Subcutaneous abdominal adipose tissue (tissue), 5 donors: ENCODE data around the gene TMED1.

ENCODE experiments used
- H3K27ac ChIP-seq: one replicate; pipeline ENCODE4 v1.7.0; 2013; ENCODE audit warnings: low read depth, mild to moderate bottlenecking, inconsistent platforms, low read length, moderate library complexity
- H3K27me3 ChIP-seq, 5 donors: one replicate each; pipeline ENCODE4 v1.7.0; 2013; ENCODE audit warnings: low read length in 5 of 5, inconsistent platforms in 1 of 5; ENCODE audit not compliant: control insufficient read depth in 5 of 5, insufficient read depth in 4 of 5
- H3K36me3 ChIP-seq, 5 donors: one replicate each; pipeline ENCODE4 v1.7.0; 2013; ENCODE audit warnings: low read length in 5 of 5; ENCODE audit not compliant: control insufficient read depth in 5 of 5, insufficient read depth in 5 of 5
- H3K4me1 ChIP-seq, 5 donors: one replicate each; pipeline ENCODE4 v1.7.0; 2013; ENCODE audit warnings: low read length in 5 of 5, mild to moderate bottlenecking in 3 of 5, moderate library complexity in 1 of 5; ENCODE audit not compliant: control insufficient read depth in 5 of 5, insufficient read depth in 5 of 5
- H3K4me3 ChIP-seq, 5 donors: one replicate each; pipeline ENCODE4 v1.7.0; 2013; ENCODE audit warnings: low read length in 5 of 5, low read depth in 1 of 5
- H3K9ac ChIP-seq, 5 donors: one replicate each; pipeline ENCODE4 v1.7.0; 2013; ENCODE audit warnings: low read length in 5 of 5, mild to moderate bottlenecking in 4 of 5, moderate library complexity in 3 of 5
- H3K9me3 ChIP-seq, 5 donors: one replicate each; pipeline ENCODE4 v1.7.0; 2013; ENCODE audit warnings: low read length in 5 of 5; ENCODE audit not compliant: control insufficient read depth in 5 of 5
- donor health status: healthy.
- donor health status: healthy.
- donor health status: healthy.
- donor health status: healthy.
- donor health status: healthy.

The TMED1 gene

GRCh38 chr19:10812196-10812595, 23.8 kb downstream of the TMED1 start:
- peaks cover 0 to 2% (median 0%) of the 10 kb centered on the region in 5 donors for H3K9me3 ChIP-seq

GRCh38 chr19:10811391-10812111, 24.5 kb downstream of the TMED1 start:
- Histone ChIP-seq H3K36me3 (peaks cover 0 to 80% (median 59%) of the 10 kb centered on the region in 5 donors), H3K9me3 (peaks cover 0 to 2% (median 0%) of the 10 kb centered on the region in 5 donors), H3K4me3 (no peak overlapping the region), H3K4me1 (peaks cover 2 to 41% (median 30%) of the 10 kb centered on the region in 5 donors), H3K27me3 (no peaks in the 10 kb centered on the region), H3K27ac (no peak overlapping the region), H3K9ac (no peak overlapping the region)

More at GRCh38 chr19:10812196-10812595, 23.8 kb downstream of the TMED1 start:
- Histone ChIP-seq H3K4me3 (no peak overlapping the region), H3K27me3 (no peaks in the 10 kb centered on the region), H3K4me1 (peaks cover 2 to 48% (median 37%) of the 10 kb centered on the region in 5 donors), H3K36me3 (peaks cover 0 to 86% (median 60%) of the 10 kb centered on the region in 5 donors), H3K9ac (no peak overlapping the region), H3K27ac (peak overlapping the region; percentile 54)

- Histone ChIP-seq H3K36me3 (peaks cover 2 to 79% (median 61%) of the 10 kb centered on the region in 5 donors), H3K27ac (no peak overlapping the region)
Measured at GRCh38 chr19:10809651-10810285, 26.2 kb downstream of the TMED1 start.

GRCh38 chr19:10808937-10809649, 26.9 kb downstream of the TMED1 start:
- Histone ChIP-seq H3K27me3 (no peaks in the 10 kb centered on the region), H3K9ac (no peak overlapping the region), H3K4me3 (no peak overlapping the region), H3K27ac (no peak overlapping the region), H3K36me3 (peaks cover 3 to 80% (median 64%) of the 10 kb centered on the region in 5 donors), H3K4me1 (peaks cover 0 to 26% (median 11%) of the 10 kb centered on the region in 5 donors), H3K9me3 (no peaks in the 10 kb centered on the region)

More at GRCh38 chr19:10809651-10810285, 26.2 kb downstream of the TMED1 start:
- Histone ChIP-seq H3K4me1 (peaks cover 0 to 26% (median 13%) of the 10 kb centered on the region in 5 donors), H3K4me3 (no peak overlapping the region), H3K27me3 (no peaks in the 10 kb centered on the region), H3K9me3 (no peaks in the 10 kb centered on the region), H3K9ac (no peak overlapping the region)

- H3K27ac ChIP-seq, result no peak overlapping the region
- H3K4me3 ChIP-seq, result no peak overlapping the region
- peaks cover 0 to 14% (median 3%) of the 10 kb centered on the region in 5 donors for H3K4me1 ChIP-seq
- H3K9ac ChIP-seq, result no peak overlapping the region
- H3K9me3 ChIP-seq, result no peaks in the 10 kb centered on the region
- H3K36me3 ChIP-seq, result peaks cover 3 to 81% (median 70%) of the 10 kb centered on the region in 5 donors
- H3K27me3 ChIP-seq, result no peaks in the 10 kb centered on the region
Measured at GRCh38 chr19:10805758-10806247, 30.2 kb downstream of the TMED1 start.

- no peaks in the 10 kb centered on the region for H3K27me3 ChIP-seq
- peaks cover 0 to 14% (median 3%) of the 10 kb centered on the region in 5 donors for H3K4me1 ChIP-seq
- H3K36me3 ChIP-seq, result peaks cover 3 to 81% (median 70%) of the 10 kb centered on the region in 5 donors
- H3K9me3 ChIP-seq, result no peaks in the 10 kb centered on the region
- H3K9ac ChIP-seq, result no peak overlapping the region
- no peak overlapping the region for H3K4me3 ChIP-seq
- H3K27ac ChIP-seq, result no peak overlapping the region
Measured at GRCh38 chr19:10805065-10805757, 30.8 kb downstream of the TMED1 start.

GRCh38 chr19:10803252-10803651, 32.8 kb downstream of the TMED1 start:
- Histone ChIP-seq H3K9me3 (no peaks in the 10 kb centered on the region), H3K9ac (no peak overlapping the region), H3K27ac (no peak overlapping the region), H3K4me3 (no peak overlapping the region), H3K4me1 (peaks cover 0 to 3% (median 0%) of the 10 kb centered on the region in 5 donors), H3K27me3 (no peaks in the 10 kb centered on the region), H3K36me3 (peaks cover 3 to 83% (median 69%) of the 10 kb centered on the region in 5 donors)

GRCh38 chr19:10802479-10802878, 33.5 kb downstream of the TMED1 start:
- no peak overlapping the region for H3K27ac ChIP-seq
- H3K9me3 ChIP-seq, result no peaks in the 10 kb centered on the region
- no peak overlapping the region for H3K4me3 ChIP-seq
- peaks cover 3 to 85% (median 76%) of the 10 kb centered on the region in 5 donors for H3K36me3 ChIP-seq
- no peaks in the 10 kb centered on the region for H3K27me3 ChIP-seq
- no peak overlapping the region for H3K9ac ChIP-seq
- peaks cover 0 to 3% (median 0%) of the 10 kb centered on the region in 5 donors for H3K4me1 ChIP-seq

- H3K4me1 ChIP-seq, result peaks cover 0 to 3% (median 0%) of the 10 kb centered on the region in 5 donors
- no peaks in the 10 kb centered on the region for H3K9me3 ChIP-seq
- H3K4me3 ChIP-seq, result no peak overlapping the region
- no peak overlapping the region for H3K9ac ChIP-seq
- peaks cover 3 to 96% (median 88%) of the 10 kb centered on the region in 5 donors for H3K36me3 ChIP-seq
- H3K27me3 ChIP-seq, result no peaks in the 10 kb centered on the region
- no peak overlapping the region for H3K27ac ChIP-seq
Measured at GRCh38 chr19:10800488-10800887, 35.5 kb downstream of the TMED1 start.
